Amniotic epithelial cell (primary cell): ENCODE measurements around the gene SPOCK1.

Source experiments
- DNase-seq: peaks from one replicate; pipeline ENCODE4 v3.0.0-alpha.2; 2010; ENCODE audit warnings: low read depth

Gene SPOCK1

DNA sequence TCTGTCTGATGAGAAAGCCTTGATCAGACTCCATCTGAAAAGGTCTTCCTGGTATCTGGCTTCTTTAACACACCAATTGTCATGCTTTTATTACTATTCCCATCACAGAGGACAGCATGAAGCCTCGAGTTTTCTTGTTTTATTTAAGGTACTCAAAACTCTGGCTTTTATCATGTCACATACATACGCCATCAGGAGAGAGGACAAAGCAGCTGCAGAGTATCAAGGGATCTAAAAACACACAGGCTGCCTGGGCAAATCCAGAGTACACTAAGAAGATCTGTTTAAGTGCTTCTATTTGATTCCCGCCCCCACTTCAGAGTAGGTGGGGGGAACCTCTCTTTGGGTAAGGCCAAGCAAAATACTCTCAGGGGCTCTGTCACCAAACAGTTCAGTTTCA, 277.2 kb downstream of the SPOCK1 start:
- no peak for DNase-seq

DNA sequence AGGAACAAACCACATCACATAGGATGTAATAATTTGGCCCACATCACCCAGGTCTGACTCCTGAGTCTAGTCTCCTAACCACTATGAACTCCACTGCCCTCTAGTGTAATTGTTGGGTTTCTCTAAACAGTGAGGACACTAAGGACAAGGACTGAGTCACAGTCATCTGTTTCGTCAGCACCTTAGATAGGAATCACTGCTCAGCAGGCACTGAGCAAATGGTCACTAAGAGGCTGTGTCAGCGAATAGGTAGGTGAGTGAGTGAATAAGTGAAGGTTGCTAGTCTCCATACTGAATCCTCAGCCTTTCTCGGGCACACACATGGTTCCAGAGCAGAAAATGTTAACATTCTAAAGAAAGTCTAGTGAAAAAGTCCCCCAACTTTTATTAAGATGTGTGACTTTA, 278.6 kb downstream of the SPOCK1 start:
- DNase-seq = peak; percentile 76

DNA sequence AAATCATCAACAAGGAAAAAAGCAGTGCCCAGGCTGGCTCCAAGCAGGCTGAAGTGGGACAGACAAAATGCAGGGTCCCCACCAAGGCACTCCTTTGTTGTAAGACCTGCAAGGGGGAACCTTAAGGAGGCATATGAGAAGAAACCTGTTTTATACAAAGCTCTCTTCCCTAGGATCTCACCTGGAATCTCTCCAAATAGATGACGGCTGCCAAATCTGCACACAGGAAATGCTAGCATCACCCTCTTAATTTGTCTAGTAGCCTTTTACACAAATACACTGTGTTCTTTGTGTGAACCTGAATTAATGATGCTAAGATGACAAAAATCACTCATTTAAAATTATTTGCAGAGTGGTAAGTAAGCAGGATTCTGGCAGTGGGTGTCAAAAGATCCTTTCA, 280.2 kb downstream of the SPOCK1 start:
- DNase-seq = no peak

DNA sequence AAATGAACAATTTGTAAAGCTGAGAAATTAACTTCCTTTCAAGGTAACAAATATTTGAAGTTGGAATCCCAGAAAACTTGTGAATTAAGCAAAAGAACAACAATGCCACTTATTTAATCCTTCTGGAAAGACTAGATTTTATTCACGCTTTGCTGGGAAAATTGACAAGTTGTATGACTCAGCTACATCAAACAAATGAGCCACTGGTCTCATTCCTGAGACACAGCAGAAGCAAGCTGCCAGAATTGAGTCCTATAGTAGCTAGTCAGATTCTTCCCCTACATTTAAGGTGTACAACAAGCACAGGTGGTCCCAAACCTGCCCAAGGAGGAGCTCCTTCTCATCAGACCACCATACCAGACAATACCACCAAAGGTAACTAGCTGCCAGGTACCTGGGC, 280.7 kb downstream of the SPOCK1 start:
- no peak for DNase-seq

DNA sequence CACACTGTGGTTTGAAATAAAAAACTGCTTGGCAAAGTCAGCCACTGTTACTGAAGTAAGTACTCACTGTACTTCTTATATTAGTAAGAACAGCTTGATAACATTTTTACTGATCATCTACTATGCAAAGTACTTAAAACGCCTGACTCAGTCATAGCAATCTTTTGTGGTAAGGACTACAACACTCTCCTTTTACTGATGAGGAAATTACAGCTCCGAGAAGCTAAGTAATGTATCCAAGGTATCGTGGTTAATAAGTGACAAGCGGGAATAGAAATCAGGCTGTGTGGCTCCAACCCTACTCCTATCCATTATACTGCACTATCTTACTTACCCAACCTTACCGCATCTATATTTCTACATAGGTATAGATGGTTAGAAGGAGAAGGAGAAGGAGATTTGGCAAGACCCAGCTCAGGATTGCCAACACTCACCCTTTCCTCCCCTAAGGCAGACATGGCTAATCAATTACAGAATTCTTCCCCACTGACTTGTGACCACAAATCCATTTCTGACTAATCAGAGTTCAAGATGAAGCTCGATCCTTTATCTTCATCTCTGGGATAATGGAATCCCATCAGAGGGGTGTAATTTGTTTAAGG, 281.4 kb downstream of the SPOCK1 start:
- peak; percentile 56 for DNase-seq

DNA sequence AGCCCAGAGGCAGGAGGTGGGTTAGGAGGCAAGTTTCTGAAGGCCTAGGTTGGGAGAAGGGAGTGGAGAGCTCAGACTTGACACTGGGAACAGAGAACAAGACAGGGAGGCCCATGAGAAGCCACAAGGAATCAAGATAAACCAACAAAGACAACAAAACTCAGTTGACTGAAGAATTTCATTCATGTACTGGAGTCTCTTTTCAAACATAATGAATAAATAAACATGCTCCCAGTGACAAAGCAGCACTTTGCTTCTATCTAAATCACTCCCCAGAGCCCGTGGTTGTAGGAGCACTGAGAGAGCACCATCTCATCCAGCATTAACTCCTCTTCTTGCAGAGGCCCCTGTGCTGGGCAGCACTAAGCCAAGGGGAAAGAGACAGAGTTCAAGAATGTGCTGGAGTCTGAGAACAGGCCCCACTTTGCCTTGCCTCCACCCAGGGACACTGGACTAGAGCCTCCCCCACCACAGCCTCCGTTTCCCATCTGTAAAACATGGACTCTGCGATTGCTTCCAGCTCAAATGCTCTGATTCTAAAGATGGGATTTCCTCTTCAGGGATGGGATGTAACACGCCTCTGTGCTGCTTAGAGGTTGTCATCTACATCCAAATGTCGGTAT, 282.0 kb downstream of the SPOCK1 start:
- no peak for DNase-seq

DNA sequence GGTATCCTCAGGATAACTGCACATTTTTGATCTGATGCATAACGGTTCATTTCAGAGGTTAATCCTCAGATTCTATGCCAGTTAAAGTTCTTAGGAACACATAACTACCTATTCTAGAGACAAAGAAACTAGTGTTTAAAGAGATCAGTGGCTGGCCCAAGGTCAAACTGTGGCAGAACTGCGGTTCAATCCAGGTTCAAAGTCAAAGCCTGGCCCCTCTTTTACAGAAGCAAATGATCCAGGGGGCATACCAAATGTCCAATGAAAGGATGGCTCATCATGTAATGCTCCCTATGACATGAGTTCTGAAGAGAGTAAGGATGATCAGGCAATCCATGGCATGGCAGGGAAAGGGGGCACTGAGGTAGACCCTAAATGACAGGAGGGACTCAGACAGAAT, 283.3 kb downstream of the SPOCK1 start:
- DNase-seq = no peak

DNA sequence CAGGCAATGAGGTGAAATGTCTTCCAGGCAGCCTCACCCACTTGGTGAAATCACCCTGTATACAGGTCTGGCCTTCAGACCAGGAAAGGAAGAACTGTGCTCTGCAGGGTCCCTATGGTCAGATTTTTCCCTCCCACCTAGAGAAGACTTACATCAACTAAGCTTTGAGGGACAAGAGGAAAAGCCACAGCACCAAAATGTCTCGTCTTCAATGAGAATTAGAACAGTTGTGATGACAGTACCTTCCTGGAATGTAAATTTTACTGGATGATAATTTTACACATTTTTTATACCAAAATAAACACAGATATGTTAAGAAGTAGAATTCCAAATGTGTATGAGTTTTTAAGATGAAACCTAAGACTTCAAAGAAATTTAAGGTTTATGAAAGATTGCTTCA, 283.9 kb downstream of the SPOCK1 start:
- DNase-seq = no peak

DNA sequence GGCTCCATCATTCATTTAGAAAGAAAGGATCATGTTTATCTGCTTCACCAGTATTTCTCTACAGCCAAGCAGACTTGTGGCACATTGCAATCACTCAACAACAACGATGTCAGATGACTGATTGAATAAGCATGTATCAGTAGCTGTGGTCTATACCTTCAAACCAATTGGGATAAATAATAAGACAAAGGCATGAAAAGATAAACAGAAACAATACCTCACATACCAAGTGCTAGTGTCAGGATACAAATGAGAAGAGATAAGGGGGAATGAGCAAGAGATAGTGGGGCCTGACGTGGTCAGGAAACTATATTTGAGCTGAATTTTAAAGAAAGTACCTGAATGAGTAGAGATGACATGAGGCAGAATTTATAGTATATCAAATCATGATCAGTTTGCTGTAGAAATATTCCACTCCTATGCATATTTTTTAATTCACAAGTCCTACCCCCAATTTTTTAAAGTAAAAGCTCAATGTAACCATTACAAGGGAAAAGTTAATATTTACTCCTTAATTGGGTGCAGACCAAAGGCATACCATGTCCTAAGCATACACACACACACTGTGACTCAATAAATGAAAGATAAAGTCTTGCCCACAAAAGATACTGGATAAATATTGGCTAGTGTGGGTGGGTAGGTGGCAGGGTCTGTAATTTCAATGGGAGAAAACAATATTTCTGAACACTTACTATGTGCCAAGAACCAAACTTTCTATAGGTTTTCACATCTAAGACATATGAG, 284.5 kb downstream of the SPOCK1 start:
- peak; percentile 32 for DNase-seq

DNA sequence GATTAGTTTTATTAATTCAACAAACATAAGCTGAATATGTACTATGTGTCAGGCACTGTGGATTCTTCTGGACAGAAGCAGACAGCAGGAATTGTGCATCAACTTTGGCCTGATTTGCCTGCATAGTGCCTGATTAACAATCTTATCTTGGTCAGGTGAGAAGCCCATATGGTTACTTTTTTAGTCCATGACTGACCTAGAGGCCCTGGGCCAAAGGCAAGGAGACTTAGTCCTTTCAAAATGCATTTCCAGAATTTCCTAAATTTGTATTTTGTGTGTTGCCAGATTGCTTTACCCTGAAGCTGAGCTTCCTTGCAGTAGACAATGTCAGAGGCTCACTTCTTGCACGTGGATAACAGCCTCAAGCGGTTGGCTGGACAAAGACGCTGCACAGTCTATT, 286.7 kb downstream of the SPOCK1 start:
- no peak for DNase-seq

DNA sequence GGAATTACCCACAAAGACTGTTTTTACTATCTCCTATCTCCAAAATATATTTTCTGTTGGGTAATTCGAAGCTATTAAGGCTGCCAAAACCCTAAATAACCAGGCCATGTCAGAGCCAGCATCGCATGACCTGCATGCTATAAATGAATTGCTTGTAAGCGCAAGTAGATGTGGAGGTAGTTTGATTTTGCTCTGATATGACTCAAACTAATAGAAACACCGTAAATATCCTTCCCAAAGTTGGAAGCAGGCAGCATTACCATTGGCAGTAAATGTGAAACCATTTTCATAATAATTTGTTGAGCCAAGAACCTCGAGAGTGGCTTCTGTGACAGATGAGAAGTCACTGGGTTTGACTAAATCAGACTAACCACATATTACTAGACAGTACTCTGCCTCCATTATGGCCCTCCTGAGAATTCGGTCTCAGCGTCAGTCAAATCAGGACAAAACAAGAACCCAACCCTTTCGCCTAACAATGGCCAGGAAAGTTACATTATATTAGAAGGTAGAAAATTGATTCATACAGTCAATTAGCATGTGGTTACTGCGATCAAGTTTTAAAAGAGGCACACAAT, 289.8 kb downstream of the SPOCK1 start:
- no peak for DNase-seq

DNA sequence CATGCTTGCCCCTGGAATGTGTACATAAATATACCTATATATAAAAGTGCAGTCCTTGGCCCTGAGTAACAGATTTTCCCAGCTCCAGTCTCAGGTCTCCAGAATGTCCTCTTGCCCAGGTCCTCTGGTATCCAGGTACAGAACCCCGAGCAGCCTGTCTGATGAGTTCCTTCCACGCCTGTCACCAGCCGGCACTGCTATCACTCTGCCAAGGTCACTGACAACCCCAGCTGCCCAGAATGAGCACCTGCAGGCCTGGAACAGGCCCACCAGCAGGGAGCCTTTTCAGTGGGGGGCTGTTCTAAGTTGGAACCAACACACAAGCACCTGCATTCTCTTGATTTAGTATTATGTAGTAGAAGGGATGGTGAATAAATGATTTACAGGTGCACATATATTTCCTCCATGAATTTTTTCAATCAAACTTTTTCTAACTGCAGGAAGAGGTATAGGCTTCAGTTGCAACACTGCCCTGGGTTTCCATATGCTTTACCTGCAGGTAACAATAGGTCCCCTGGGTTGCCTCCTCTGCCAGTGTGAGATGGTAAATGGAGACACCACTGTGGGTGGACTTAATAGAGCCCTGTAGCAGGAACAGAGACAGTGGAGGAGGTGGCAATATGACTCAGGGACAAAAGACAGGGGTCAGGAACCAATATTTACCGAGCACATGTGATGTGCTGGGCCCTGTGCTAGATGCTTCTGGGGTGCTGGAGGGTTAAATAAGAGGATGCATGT, 291.9 kb downstream of the SPOCK1 start:
- no peak for DNase-seq

DNA sequence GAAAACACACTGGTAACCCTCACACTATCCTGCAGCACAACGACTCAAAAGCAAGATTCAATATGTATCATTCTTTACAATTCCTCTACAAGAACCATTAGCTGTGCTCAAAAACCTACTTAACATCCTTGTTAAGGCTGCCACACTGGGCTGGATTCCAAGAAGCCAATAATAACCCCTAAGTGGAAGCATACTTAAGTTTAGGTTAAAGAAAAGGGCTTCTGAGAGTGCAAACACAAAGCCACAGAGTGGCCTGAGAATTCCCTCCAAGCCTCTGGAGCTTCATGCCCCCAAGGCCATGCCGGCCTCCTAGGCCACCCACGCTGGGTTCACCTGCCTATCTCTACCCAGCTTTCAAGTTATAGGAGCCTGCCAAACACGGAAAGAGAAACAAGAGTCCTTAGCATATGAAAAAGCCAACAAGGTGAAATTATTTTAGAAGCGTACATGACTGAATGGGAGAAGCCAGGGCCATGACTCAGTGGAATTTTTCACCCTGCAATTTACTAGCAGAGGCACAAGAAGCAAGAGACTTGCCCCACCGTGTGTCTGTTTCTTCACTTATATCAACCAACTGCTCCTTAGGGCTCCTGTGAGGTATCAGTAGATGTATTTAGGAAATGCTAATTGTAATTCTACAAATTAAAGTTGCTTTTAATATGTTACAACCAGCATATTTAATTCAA, 293.0 kb downstream of the SPOCK1 start:
- DNase-seq = peak; percentile 33

DNA sequence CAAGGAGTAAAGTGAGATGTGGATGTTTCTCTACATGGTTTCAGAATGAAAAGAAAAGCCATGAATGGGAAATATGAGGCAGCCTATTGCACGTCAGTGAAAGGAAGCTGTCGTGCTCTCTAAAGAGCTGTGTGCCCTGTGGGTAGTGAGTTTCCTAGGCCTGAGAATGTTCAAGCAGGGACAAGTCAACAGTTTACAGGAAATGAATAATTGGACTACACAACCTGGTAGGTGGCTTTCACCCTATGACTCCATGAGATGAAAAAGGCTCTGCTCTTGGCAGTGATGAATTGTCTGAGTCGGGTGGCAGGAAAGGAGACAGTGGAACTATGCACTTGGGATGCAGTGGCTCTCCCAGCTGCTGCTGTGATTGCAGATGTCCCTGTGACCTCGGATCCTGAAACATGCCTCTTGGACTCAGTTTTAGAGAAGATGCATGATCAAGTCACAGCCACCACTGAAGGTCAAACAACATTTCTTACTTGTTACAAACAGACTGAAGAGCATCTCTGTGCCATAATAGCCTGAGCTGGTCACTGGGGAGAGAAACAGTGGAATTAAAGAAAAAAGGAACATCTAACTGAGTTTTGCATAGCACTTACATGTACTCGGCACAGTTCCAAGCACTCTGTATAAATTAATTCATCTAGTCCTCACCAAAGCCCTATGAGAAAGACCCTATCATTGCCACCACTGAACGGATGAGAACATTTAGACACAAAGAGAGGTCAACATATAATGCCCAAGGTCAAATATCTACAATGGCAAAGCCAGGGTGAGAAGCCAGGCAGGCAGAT, 293.7 kb downstream of the SPOCK1 start:
- no peak for DNase-seq

DNA sequence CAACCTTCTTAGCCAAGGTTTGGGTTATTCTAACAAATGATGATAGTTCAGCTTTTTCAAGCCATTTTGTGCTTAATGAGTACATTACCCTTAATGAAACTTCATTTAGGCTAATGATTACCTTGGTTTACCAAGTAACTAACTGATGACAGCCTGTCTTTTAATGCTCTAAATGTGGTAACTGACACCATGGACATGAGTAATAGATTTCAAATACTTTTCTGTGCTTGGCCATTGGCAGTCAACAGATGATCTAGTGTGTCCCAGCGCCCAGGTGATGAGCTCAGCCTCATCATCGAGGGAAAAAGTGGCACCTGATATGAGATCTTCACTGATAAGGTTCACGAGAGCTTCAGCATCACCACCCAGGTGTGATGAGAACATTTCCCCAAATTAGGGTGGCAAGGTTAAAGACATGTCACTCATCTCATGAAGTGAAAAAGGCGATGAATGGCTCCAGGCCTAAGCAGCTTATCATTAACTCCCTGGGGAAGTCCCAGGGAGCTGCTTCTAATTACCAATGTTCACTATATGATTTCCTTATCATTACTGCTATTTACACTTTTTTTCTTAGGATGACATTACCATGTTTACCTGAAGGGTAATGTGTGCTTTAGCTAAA, 296.0 kb downstream of the SPOCK1 start:
- no peak for DNase-seq

DNA sequence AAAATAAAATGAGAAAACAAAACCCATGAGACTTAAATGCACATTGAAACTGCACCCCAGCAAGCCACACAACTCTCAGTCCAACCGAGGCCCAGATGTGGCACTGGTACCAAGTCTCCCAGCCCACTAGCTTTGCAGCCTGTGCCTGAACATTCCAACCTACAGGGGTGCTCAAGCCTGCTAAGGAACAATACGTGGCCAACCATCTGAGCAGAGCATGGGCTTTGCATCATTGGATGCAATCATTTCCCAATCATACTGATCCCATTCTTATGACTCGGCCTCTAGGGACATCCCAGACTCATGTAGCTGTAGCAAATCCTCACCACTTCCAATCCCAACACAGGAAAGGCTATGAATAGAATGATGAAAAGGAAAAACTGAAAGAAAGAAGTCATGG, 297.2 kb downstream of the SPOCK1 start:
- DNase-seq = peak; percentile 55

DNA sequence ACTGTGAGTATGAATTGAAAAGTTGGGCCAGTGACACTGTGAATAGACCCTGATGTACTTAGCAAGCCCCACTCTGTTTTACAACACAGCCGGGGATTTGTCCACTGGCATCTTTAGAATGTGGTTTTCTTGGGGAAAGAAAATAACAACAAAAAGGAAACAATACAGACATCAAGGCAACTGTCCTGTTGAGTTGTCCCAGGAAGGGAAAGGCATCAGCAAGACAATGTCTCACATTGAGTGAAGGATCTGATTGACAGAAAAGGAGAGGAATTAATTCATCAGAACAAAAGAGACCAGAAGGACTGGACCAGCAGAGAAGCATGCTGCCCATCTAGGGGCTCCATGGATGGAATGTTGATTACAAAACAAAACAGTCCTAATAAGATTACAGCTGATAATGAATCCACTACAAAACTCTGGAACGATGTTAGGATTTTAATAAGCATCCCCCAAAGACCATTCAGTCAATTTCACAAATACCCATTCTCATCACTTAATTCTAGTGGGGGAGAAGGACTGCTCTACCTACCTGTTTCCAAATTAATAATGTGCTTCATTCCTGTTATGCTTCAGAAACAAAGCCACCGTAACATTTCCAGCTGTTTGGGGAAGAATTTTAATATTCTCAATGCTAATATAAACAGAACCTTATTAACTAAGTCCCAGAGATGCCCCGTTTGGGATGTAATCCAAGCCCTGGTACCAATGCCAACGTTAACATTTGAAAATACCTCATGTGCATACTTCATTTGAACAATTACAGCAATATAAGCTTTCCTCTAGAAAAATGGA, 298.0 kb downstream of the SPOCK1 start:
- no peak for DNase-seq

DNA sequence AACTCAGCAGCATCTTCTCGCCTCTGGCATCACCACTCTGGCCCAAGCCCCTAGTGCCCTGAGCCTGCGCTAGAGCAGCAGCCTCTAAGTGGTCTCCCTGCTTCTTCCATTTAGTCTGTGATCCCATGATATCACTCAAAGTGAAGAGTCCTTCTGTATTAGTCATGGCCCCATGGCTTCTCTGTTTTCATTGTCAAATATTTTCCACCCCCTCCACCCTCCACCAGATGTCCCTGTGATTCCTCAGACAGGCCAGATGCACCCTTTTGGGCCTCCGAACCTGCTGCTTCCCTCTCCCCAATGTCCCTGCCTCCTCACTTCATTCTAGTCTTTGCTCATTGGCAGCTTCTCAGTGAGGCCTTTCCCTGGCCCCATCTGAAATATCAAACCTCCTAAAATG, 299.2 kb downstream of the SPOCK1 start:
- DNase-seq = no peak

DNA sequence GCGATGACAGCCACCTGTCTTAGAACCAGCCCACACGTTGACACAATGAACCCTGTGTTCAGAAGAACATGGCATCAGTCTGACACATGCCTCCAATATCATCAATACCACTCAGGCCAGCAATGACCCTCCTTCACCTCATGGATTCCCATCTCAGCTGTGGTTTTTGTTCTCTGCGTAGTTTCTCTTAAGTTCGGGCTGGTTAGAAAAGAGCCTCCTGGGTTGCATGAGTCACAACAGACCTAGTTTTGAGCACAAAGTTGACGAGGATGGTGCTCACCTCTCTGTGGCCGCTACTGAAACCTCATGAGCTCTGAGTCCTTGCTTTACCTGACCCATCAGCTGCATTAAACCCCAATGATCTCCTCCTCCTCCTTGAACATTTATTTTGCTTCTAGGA, 299.9 kb downstream of the SPOCK1 start:
- DNase-seq = no peak

DNA sequence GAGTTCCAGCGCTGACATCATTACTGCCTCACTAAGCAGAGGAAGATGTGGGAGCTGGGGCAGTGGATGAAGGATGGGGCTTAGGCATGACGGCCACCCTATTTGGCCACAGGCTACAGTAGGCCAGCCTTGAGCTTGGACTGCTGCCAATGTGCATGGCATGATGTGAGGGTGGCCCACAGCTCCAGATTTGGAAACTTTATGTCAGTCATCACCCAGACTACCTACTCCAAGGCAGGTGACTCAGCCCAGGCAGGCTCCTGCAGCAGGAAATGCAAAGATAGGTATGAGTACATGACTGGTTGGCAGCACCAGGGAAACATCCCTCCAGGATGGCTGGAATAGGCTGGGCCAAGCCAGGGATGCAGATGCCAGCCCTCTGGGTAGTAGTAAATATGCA, 303.6 kb downstream of the SPOCK1 start:
- DNase-seq = no peak
